NCI-H345 treated with DMSO at 0.1 percent for 48 hours (cell line): ENCODE data around the gene ANGPT4.
"Not testable (repeated sequence)": the region's sequence is repeated elsewhere in the genome, so short reads cannot be mapped to it uniquely, and the experiment has no call there.

Experiments
- DNase-seq: peaks from one replicate; lab custom pipeline; 2025; ENCODE audit not compliant: unreplicated experiment; lab: John Stamatoyannopoulos, UW

Gene ANGPT4

DNA sequence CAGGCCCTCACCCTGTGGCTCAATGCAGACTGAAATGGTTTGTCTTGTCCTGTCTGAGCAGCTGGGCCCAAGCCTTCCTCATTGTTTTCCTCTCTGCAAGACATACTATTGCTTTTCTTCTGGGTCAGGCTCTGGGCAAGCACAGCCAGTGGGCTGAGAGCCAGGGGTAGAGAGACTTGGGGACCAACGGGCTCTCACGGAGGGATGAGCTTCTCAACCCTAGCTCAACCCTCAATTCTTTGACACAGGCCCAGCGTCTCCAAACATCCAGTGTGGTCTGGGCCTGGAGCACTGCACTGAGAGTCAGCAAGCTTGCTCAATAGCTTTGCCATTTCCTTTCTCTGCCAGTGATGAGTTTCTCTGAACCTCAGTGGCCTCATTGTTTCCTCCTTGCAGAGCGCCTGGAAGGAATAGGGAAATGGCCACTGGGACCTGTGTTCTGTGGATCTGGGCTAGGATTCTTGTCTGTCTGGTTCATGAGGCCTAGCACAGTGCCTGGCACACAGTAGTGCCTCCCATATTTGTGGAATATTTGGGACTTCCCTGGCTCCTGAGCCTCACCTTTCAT lies 9.3 kb downstream of the ANGPT4 start:
- DNase-seq: no peak

GRCh38 chr20:906001-906520 lies 10.1 kb downstream of the ANGPT4 start:
- no peak for DNase-seq

DNA sequence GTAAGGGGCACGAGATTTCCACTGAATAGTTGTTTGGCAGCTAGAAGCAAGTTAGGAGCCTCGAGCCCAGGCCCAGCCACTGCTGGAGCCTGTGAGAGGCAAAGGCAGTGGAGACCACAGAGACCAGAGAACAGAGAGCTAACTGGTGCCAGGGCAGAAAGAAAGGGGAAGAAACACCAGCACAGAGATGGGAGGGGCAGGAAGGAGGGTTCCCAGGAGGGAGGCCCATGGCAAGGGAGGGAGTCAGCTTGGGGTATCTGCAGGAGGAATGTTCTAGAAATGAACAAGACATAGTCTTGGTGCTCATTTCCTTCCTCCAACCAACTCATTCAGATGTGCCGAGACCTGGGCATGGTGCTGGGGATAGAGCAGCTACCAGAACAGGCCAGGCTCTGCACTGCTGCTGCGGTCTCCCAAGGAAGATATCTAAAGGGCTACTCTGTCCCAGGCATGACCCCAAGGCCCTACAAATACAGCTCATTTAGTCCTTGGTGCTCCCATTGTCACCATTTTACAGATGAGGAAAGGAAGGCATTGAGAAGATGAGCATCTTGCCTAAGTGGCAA lies 10.7 kb downstream of the ANGPT4 start:
- DNase-seq: no peak

- DNase-seq: no peak
Measured at GRCh38 chr20:904039-904545, 12.0 kb downstream of the ANGPT4 start.

DNA sequence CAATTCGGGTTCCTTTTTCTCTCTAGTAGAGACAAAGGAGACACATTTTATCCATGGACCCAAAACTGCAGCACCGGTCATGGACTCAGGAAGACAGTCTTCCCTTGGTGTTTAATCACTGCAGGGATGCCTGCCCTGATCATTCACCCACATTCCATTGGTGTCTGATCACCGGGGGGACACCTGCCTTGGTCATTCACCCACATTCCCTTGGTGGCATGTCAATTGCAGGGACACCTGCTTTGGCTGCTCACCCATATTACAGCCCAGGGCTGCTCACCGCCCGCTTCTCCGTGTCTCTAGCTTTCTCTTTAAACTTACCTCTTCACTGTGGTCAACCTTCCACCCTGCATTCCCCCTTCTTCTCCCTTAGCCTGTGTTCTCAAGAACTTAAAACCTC lies 18.7 kb downstream of the ANGPT4 start:
- not testable (repeated sequence) for DNase-seq

DNA sequence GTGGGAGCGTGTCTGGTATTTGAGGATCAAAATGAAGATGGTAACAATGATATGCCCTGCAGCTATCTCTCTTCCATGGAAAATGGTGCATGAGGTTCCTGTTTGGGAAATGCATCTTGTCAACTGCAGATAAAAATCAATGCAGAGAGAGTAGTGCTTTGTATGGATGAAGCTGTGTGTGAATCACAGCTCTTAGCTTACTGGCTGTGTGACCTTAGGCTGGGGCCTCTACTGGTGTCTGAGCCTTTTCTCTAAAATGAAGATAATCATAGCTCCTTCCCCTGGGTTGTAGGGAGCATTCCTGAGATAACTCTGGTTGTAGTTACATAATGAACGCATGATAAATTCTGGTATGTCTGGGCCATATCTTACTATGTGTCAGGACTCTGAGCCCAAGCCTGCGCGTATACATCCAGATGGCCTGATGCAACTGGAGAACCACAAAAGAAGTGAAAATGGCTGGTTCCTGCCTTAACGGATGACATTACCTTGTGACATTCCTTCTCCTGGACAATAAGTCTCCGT lies 19.6 kb downstream of the ANGPT4 start:
- DNase-seq: no peak

DNA sequence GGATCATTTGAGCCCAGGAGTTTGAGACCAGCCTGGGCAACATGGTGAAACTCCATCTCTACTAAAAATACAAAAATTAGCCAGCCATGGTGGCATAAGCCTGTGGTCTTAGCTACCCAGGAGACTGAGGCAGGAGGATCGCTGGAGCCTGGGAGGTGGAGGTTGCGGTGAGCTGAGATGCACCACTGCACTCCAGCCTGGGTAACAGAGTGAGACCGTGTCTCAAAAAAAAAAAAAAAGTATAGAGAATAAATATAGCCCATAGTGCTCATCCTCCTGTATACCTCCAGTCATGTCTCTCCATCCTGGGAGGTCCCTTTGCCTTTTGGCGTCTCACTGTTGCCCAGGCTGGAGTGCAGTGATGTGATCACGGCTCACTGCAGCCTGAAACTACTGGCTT lies 23.8 kb downstream of the ANGPT4 start:
- not testable (repeated sequence) for DNase-seq

DNA sequence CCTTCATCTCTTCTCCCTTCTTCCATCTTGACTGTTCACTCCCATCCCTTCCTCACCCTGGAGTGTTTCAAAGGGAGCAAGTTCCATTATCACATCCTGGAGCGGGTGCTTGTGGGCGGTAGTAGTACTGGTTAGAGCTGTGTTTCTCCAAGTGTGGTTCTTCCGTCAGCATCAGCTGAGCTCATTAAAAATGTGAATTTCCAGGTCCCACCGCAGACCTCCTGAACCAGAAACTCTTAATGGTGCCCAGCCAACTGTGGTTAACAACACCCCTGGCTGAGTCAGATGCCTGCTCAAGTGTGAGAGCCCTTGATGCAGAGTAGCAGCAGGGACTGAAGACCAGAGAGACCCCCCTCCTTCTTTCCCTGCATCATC lies 24.4 kb downstream of the ANGPT4 start:
- DNase-seq: no peak

- DNase-seq: no peak
Measured at GRCh38 chr20:891058-891705, 25.0 kb downstream of the ANGPT4 start.

DNA sequence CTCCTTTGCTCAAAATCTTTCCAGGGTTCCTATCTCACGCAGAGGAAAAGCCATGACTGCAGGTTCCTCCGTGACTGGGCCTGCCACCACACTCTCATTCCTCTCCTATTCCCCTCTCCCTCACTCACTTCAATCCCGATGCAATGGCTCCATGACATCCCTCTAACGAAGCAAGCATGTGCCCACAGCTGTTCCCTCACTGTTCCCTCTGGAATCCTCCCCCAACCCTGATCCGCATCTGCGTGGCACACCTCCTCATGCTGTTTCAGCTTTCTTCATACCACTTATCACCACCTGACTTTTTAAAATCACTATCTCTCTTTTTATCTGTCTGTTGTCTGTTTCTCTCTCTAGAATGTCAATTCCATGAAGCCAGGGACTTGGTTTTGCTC lies 25.5 kb downstream of the ANGPT4 start:
- DNase-seq: no peak

DNA sequence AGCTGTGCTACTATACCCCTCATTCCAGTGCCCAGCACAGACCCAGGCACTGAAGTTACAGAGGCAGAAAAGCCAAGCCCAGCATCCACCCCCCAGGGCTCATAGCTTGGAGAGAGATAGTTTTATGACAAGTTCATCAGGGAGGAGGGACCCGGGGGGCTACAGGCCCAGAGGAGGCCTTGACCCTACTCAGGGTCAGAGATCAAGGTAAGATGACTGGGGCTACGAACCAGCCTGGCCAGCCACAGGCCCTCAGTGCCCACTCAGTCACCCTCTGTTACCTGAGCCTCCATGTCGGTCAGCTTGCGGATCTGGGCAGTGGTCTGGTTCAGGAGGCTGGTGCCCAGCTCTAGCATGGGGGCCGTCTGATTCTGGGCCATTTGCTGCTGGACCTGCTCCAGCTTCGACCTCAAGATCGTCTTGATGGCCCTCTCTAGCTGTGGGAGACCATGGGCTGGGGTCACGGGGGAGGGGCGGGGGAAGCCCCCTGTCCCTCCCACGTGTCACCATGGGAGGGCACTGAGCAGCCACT lies 26.1 kb downstream of the ANGPT4 start:
- no peak for DNase-seq

DNA sequence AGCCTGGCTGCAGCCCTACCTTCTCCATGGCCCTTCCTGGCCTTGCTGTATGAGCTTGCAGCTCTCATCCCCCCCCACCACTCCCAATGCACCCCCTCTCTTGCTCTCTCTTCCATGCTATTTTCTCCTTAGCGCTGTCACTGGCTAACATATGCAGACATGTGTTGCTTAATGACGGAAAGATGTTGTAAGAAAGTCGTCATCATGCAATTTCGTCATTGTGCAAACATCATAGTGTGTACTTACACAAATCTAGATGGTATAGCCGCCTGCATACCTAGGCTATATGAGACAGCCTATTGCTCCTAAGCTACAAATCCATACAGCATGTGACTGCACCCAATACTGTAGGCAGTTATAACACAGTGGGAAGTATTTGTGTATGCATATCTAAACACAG lies 27.0 kb downstream of the ANGPT4 start:
- DNase-seq: no peak

- DNase-seq: no peak
Measured at GRCh38 chr20:888057-888456, 28.1 kb downstream of the ANGPT4 start.

DNA sequence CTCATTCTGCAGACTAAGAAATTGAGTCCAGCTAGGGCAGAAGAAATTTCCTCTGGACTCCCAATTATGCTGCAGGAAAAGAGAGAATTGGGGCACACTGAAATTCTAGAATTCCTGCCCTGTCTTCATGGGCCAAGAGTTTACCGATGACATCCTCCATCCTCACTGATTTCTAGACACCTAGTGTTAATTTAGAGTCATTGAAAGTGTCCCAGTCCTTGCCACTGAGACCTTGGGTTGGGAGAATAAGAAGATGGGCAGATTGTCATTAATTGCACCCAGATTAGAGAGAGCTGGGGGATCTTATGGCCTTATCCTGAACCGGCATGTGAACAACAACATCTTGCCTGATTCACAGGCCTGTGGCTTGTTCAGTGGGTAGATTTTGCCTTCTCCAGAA lies 29.0 kb downstream of the ANGPT4 start:
- DNase-seq: no peak

- DNase-seq: no peak
Measured at GRCh38 chr20:884983-885952, 30.9 kb downstream of the ANGPT4 start.

GRCh38 chr20:881783-882144 lies 34.4 kb downstream of the ANGPT4 start:
- DNase-seq: no peak

DNA sequence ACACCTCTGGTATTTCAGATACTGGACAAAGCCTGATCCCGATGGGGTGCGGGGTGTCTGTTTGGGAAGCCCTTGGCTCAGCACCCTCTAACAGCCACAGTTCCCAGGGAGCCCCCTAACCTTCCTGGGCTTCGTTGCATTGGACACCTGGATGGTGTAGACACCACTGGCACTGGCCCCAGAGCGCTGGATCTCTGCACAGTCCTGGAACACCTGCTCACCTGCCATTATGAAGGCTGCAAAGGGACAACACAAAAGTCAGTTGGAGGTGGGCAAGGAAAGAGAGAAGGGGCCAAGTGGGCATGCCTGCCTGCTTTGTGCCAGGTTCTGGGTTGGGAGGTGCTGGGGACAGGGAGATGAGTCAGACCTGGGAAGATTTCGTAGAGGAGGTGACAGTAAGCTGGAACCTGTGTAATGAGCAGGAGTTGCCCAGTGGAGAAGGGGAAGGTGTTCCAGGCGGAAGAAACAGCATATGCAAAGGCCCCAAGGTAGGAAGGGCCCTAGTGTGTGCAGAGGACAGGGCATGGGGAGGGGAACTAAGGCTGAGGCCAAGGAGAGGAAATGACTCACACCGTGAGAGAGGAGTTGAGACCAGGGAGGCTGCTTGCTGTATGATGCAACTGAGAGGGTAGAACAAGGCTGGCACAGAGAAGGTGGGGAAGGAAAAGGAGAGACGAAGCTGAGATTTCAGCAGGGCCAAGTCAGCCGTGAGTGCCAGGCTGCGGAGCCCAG lies 34.9 kb downstream of the ANGPT4 start:
- no peak for DNase-seq

- DNase-seq: no peak
Measured at GRCh38 chr20:879626-880025, 36.5 kb downstream of the ANGPT4 start.

- no peak for DNase-seq
Measured at GRCh38 chr20:878511-879307, 37.4 kb downstream of the ANGPT4 start.
